Measurements from ENCODE around the gene NOX5.

GRCh38 chr15:69082021-69082502 is 67.6 kb downstream of the NOX5 start:
- TF ChIP-seq YY1 (IDR thresholded peaks at IDR 0.05) (no peak), EGR1 (IDR thresholded peaks at IDR 0.05; ENCODE audit: low read depth in 2 of 2) (no peak), SP1 (IDR thresholded peaks at IDR 0.05) (no peak), RAD21 (IDR thresholded peaks at IDR 0.05) (no peak), CTCF (IDR thresholded peaks at IDR 0.05; ENCODE audit: low read depth, low read length, missing input control) (no peak), GABPA (IDR thresholded peaks at IDR 0.05 in 1 of 2, conservative IDR thresholded peaks at IDR 0.05 in 1 of 2) (no peak), HNF4A (conservative IDR thresholded peaks at IDR 0.05) (no peak), MAX (IDR thresholded peaks at IDR 0.05) (no peak)

All from liver (tissue), 3 donors.